Hepatic stellate cell (primary cell): ENCODE data around the gene SNAPC3.

Source experiments
- DNase-seq: peaks from one replicate; pipeline ENCODE4 v3.0.0; 2011; ENCODE audit warnings: low spot score

SNAPC3 gene

DNA sequence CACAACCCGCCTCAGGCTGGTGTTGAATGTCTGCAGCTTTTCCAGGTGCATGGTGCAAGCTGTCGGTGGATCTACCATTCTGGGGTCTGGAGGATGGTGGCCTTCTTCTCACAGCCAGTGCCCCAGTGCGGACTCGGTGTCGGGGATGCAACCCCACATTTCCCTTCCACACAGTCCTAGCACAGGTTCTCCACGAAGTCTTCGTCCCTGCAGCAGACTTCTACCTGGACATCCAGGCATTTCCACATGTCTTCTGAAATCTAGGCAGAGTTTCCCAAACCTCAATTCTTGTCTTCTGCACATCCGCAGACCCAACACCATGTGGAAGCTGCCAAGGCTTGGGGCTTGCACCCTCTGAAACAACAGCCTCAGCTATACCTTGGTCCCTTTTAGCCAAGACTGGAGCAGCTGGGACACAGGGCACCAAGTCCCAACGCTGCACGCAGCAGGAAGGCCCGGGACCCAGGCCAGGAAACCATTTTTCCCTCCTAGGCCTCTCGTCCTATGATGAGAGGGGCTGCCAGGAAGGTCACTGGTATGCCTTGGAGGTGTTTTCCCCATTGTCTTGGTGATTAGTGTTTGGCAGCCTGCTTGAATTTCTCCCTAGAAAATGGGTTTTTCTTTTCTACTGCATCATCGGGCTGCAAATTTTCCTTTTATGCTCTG is 69.9 kb downstream of the SNAPC3 start:
- DNase-seq: no peak

DNA sequence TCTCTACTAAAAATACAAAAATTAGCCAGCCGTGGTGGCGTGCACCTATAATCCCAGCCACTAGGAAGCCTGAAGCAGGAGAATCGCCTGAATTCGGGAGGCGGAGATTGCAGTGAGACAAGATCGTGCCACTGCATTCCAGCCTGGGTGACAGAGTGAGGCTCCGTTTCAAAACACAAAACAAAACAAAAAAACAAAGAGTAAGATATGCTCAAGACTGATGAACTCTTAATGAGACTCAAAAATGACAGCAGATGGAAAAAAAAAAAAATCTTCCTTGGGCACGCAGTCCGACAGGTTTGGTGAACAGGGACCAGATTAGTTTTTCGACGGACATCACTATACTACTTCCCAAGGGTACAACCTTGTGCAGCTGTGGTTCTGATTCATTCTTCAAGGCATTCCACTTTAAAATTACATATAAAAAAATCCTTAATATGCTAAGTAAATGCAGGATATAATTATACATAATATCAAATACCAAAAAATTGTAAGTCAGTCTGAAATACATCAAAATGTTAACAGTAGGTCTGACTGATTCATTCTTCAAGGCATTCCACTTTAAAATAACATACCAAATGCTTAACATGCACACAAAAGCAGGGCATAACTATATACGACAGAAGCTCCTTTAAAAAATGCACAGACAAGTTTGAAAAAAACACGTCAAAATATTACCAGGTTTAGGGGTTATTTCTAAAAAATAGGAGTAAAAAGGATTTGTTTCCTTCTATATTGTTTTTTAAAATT is 75.7 kb downstream of the SNAPC3 start:
- DNase-seq: no peak

DNA sequence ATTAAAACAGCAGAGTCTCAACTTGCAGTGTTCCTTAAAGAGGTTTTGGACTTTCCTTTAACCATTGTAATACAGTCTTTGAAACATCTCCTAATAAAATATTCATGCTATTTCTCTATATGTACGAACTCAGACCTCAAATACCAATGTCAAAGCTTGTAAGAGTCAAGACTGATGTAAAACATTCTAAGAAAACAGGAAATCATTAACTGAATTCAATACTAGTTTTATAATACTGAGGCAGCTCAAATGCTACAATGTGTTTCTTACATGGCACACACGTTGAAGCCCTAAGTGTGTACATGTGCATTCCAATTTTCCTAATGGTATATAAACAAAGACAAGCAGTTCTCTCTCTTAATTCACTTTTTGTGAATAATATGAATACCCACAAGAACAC is 76.5 kb downstream of the SNAPC3 start:
- DNase-seq: no peak

DNA sequence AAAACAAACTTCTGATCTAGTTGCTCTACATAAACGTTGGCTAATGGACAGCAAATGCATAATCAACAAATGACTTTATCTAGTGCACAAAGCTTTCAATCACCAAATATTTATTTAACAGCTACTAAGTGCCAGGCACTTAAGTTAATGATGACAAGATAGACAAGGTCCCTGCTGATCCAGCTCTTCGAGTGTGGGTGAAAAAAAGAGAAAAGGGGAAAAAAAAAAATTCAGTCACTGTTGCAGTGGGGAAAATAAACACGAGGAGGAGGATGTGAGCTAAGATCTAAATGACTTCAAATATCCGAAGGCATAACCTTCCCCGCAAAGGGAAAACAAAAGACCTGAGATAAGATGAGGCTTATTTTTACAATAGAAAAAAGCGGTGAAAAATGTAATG is 78.5 kb downstream of the SNAPC3 start:
- DNase-seq: no peak

DNA sequence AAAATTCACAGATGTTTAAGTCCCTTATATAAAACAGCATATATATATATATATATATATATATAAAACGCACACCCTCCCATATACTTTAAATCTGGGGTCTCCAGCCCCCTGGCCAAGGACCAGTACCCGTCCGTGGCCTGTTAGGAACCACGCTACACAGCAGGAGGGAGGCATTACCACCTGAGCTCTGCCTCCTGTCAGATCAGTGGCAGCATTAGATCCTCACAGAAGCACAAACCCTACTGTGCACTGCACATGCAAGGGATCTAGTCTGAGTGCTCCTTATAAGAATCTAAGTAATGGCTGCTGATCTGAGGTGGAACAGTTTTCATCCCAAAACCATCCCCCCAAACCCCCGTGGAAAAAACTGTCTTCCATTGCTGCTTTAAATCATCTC is 79.1 kb downstream of the SNAPC3 start:
- DNase-seq: no peak

DNA sequence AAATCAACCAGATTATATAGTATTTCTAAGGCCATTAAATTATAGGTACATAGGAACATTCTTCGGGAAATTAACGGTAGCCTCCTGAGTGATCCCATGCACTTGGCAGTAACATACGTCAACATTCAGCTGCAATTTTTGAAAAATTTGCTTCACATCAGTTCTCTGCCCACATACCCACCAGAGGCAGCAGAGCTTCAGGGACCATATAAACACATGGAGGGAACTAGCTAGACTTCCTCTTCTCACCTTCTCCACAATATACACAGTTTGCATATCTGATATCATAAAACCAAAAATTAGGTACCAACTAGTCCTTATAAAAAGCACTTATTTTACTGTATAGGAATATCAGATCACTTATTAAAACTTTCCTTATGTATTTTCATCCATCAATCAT is 83.2 kb downstream of the SNAPC3 start:
- no peak for DNase-seq

DNA sequence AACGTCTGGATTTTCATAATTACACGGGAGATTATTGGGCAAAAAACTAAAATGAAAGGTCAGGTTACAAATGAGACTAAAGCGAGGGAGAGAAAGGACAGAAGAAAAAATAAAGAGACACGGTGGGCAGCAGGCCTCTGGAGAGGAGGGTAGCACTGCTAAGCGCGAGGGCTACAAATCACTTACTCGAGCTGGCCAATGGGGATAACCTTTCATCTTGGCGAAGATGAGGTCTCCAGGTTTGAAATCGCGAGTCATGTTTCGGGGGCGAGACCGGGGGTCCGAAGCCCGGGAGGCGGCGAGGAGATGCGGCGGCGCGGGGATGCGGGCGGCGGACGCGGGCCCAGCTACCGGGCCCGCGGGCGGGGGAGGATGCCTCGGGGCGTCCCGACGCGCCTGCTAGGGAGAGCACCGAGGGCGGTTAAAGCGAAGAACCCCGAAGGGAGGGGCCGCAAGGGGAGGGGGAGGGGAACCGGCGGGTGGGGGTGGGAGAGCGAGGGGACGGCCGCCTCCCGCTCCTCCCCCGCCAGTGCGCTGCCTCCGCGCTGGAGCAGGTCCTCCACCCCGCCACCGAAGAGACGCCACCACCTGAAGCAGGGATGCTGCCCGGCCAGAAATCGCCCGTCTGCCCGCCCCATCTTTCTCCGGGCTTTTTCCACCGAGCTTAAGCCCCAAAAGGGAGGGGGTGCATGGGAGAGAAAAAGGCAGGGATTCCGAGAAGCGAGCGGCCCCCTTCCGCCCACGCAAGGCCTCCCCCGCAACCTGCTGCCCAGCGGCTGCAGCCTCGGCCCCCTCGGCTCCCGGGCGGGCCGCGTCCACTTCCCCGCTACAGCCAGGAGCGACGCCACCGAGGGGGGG is 87.5 kb downstream of the SNAPC3 start:
- DNase-seq: peak; percentile 41

DNA sequence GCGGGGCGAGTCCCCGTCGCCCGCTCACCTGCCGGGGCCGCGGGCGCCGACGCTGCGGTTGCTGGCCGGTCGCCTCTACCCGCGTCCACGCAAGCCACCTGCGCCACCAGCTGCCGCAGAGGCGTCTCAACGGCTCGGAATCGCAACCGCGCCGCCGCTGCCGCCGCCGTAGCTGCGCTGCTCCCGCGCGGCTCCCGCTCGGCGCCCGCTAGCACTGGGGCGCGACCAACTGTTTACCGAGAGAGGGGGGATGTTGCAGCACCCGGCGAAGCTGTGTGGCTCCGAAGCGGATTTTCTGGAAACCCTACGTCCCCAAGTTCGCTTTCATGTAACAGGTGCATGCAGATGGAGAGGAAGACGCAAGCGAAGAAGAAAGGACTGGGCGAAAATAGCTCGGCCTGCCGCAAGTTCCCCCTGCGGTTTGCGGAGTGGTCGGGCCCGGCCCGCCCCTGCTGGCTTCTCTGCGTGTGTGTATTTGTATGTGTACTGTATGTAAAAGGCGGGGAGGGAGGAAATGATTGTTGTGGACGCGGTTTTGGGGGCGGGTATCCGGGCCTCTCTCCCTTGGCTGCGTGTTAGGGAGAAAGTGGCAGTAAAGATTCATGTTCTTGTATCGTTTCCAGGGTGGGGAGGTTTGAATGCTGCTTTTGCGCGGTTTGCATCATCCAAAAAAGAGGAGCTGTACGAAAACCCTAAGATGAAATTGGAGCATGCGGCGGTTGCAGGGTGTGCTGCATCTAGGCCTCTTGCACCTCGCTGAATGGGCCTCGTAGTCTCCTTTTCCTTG is 88.3 kb downstream of the SNAPC3 start, which contains the start of gene PSIP1:
Gene PSIP1, minus strand, starts transcription at position 182 of the 787 bp plus-strand sequence. CDS start 782 bp downstream, outside the sequence.
- peak; percentile 69 for DNase-seq
